GDM1 (cell line): Measurements from ENCODE around the gene CLDN22.
"Not testable (repeated sequence)": the region's sequence is repeated elsewhere in the genome, so short reads cannot be mapped to it uniquely, and the experiment has no call there.

Experiments used
- DNase-seq: peaks from one replicate; lab custom pipeline; 2025; lab: John Stamatoyannopoulos, UW

CLDN22 gene

DNA sequence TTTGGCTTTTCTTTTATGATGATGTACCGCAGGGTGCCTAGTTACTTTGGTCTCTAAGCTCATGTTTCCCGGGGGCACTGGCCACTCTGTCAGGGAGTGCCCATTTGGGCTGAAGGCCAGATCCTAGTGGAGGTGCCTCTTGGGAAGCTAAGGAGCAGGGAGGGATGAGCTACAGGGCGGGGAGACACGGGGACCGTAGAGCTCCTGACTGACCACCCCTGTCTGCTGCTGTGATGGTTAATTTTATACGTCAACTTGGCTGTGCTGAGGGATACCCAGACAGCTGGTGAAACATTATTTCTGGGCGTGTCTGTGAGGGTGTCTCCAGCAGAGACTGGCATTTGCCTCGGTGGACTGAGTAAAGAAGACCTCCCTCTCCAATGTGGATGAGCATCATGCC is 27.1 kb upstream of the CLDN22 start:
- DNase-seq, result no peak

GRCh38 chr4:183345261-183345660 is 25.2 kb upstream of the CLDN22 start:
- DNase-seq, result no peak

- no peak for DNase-seq
These were observed 24.6 kb upstream of the CLDN22 start for GRCh38 chr4:183344523-183345255.

GRCh38 chr4:183343730-183344129 is 23.7 kb upstream of the CLDN22 start:
- no peak for DNase-seq

- no peak for DNase-seq
These were observed 22.8 kb upstream of the CLDN22 start for GRCh38 chr4:183342541-183343533.

DNA sequence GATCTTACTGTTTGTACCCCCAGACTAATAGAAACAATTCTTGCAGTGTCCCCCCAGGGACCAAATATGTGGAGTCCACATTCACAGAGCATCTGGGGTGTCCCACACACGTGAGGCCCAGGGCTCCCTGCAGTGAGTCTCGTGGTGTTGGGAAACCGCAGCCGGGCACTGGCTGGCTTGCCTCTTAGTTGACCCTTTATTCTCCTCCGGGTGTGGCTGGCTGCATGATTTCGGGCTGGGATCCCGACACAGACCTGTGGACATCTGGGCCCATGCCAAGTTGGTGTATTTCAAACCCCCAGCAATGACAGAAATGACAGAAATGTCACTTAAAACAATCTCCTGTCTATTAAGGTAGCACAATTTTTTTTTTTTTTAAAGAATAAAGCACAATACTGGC is 17.8 kb upstream of the CLDN22 start:
- DNase-seq, result no peak

GRCh38 chr4:183337349-183337748 is 17.3 kb upstream of the CLDN22 start:
- DNase-seq, result no peak

GRCh38 chr4:183335369-183335940 is 15.4 kb upstream of the CLDN22 start:
- DNase-seq, result no peak

DNA sequence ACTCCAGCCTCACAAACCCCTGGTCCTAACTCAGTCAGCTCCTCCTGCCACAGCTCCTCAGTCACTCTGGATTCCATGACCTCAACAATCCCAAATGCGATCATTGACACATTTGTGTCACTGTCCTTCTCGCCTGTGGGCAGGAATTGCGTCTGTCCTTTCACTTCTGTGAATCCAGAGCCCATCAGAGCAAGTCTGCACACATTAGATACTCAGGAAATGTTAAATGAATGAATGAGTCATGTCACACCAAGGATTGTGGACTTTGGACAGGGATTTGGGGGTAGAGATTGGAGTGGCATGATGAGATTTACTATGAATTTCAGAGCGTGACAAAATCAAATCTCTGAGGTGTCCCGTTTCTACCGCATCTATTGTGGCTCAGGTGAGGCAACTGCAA is 13.9 kb upstream of the CLDN22 start:
- DNase-seq, result no peak

DNA sequence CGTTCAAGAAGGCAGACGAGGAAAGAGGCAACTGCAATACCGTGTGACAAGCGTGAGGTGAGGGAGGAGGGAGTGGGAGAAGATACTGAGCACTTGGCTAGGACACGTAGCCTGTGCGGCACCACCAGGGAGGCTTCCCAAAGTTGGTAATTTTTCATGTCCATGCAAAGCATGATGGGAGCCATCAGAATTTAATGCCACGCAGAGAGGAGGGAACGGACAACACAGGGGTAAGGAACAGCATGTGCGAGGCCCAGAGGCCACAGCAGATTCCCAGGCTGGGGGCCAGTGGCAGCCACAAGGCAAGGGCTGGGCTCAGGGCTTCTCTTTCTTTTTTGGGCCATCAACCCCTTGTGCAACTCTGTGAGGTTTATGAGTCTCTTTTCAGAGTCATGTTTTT is 13.1 kb upstream of the CLDN22 start:
- no peak for DNase-seq

DNA sequence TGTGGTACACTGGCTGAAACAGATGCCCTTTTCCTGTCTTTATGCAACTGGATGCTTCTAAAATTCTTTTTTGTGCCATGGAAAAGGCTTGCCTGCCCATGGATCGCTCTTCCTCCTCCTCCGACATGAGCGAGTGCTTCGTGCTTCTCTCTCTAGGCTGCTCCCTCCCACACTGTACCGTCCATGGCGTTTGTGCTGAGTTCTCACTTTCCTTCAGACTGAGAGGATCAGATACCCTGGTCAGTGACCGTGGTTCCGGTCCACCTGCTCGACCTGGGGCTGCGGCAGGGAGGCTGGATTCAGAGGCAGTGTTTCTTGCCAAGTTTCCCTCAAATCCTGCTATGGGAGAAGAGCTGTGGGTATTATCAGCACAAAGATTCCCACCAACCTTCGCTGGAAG is 12.4 kb upstream of the CLDN22 start:
- no peak for DNase-seq

DNA sequence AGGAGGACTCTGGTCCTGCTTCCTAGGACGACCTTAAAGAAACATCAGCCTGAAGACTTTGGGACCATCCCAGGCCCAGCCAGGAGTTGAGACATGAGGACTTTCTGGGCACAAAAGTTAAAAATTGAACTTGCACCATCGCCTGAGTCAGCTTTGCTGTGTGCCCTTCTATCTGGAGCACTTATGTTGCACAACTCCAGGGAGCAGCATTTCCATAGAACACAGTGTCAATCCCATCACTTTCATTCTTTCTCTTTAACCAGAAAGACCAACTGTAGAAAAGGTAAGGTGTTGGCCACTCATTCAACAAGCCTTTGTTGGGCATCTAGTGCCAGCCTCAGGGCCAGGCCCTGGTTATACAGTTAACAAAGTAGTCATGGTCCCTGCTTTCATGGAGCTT is 10.8 kb upstream of the CLDN22 start:
- no peak for DNase-seq

- DNase-seq, result no peak
These were observed 10.1 kb upstream of the CLDN22 start for GRCh38 chr4:183329954-183330742.

DNA sequence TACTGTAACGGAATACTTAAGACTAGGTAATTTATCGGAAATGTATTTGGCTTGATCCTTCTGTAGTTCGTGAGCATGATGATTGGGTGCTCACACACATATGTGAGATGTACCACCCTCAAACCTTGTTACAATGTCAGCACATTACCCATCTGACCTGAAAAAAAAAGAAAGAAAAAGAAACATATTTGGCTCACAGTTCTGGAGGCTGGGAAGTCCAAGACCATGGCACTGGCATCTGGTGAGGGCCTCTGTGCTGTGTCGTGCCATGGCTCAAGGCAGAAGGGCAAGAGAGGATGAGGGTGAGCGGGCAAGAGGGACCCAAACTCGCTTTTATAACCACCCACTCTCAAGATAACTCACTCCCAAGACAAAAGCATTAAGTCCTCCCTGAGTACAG is 9.2 kb upstream of the CLDN22 start:
- no peak for DNase-seq

- DNase-seq, result no peak
These were observed 8.8 kb upstream of the CLDN22 start for GRCh38 chr4:183328832-183329231.

- no peak for DNase-seq
These were observed 7.8 kb upstream of the CLDN22 start for GRCh38 chr4:183327827-183328226.

DNA sequence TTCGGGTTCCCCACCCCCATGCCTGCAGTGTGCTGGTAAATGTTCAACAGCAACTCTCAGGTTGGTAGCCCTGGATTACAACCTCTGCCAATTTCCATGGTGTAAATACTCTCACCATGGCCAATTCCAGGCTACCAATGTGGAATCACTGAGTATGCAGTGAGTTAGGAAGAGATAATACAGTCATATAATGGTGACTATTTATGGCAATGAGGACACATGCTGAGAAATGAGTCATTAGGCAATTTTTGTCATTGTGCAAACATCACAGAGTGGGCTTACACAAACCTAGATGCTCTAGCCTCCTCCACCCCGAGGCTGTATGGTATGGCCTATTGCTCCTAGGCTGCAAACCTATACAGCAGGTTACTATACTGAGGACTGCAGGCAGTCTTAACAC is 6.8 kb upstream of the CLDN22 start:
- DNase-seq, result no peak

GRCh38 chr4:183326387-183326786 is 6.3 kb upstream of the CLDN22 start:
- DNase-seq, result not testable (repeated sequence)

GRCh38 chr4:183324619-183325018 is 4.5 kb upstream of the CLDN22 start:
- DNase-seq, result no peak

DNA sequence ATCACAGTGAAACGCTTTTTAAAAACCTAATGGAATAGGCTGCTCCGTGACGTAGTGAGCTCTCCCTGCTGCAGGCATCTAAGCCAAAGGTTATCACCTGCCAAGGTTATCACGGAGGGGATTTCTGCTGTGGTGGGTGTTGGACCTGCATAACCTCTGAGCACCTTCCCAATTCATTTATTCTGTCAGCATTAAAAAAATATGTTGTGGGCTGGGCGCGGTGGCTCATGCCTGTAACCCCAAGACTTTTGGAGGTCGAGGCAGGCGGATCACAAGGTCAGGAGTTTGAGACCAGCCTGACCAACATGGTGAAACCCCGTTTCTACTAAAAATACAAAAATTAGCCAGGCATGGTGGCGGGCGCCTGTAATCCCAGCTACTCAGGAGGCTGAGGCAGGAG is 4.0 kb upstream of the CLDN22 start:
- DNase-seq, result not testable (repeated sequence)

DNA sequence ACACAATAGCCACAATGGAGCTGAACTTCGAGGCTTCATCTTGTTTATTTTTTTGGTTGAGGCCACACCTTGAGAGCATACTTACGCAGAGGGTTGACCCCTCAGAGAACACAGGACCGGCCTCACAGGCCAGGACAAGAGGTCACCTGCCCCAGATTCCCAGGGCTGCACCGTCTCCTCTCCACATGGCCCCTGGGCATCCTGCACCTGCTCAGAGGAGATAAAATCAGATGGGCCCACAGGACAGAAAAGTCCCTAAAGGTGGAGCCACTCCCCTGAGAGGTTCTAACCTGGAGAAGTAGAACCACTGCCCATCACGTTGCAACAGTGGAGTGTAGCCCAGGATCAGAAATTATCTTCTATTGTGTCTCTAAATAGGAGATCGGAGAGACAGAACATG is 3.2 kb upstream of the CLDN22 start:
- DNase-seq, result no peak

- no peak for DNase-seq
These were observed 2.2 kb upstream of the CLDN22 start, which contains the start of gene CLDN24 for GRCh38 chr4:183322326-183322725. Gene CLDN24, minus strand, starts transcription at chr4:183322426. Its CDS starts 0 bp downstream, at chr4:183322426.
